Naive thymus-derived CD4-positive, alpha-beta T cell (primary cell): ENCODE results near the gene IL10RB. TPM values are rescaled to one million over a fixed set of nuclear protein-coding genes. Genes with fewer than 3 reads are reported as not detected.

ENCODE experiments used
- ATAC-seq: fragments of 150-1000 bp; cut with Tn5 transposase; 2 replicates; pipeline ENCODE4 v1.10.0; 2021; ENCODE audit warnings: mild to moderate bottlenecking, moderate library complexity
- CTCF ChIA-PET: fragments of 350-600 bp; sonication (Branson Sonifier 250); formaldehyde crosslinking; loops from one replicate; lab custom pipeline; 2021; ENCODE audit warnings: antibody characterized with exemption; lab: Charles Lee
- POLR2A ChIA-PET: fragments of 350-600 bp; sonication (Branson Sonifier 250); formaldehyde crosslinking; loops from one replicate; lab custom pipeline; 2021; ENCODE audit warnings: antibody characterized with exemption, inconsistent platforms; lab: Charles Lee
- DNase-seq, 9 donors: peaks; one replicate each; pipeline versions ENCODE4 v3.0.0 to v3.0.0-alpha.2; 2020 to 2022; ENCODE audit warnings: mixed read lengths in 1 of 9
- H3K27ac ChIP-seq: one replicate; pipeline ENCODE4 v1.7.0; 2013; ENCODE audit warnings: mild to moderate bottlenecking, low read depth, low read length, moderate library complexity
- H3K27me3 ChIP-seq, 2 donors: one replicate each; pipeline ENCODE4 v1.7.0; 2013; ENCODE audit warnings: low read length in 2 of 2, mild to moderate bottlenecking in 2 of 2, moderate library complexity in 2 of 2; ENCODE audit not compliant: control insufficient read depth in 2 of 2, insufficient read depth in 2 of 2
- H3K36me3 ChIP-seq, 3 experiments: 1 replicate in 2 of 3; 2 replicates in 1 of 3; pipeline ENCODE4 v1.7.0; 2013; ENCODE audit warnings: low read length in 3 of 3, mild to moderate bottlenecking in 3 of 3, moderate library complexity in 1 of 3; ENCODE audit not compliant: insufficient read depth in 3 of 3, control insufficient read depth in 2 of 3
- H3K4me1 ChIP-seq, 2 donors: one replicate each; pipeline ENCODE4 v1.7.0; 2013; ENCODE audit warnings: low read length in 2 of 2, mild to moderate bottlenecking in 2 of 2, moderate library complexity in 1 of 2; ENCODE audit not compliant: control insufficient read depth in 2 of 2, insufficient read depth in 2 of 2
- H3K4me3 ChIP-seq: 2 replicates; pipeline ENCODE4 v1.7.0; 2013; ENCODE audit warnings: mild to moderate bottlenecking, low read length
- H3K9me3 ChIP-seq, 3 experiments: 1 replicate in 2 of 3; 2 replicates in 1 of 3; pipeline ENCODE4 v1.7.0; 2013; ENCODE audit warnings: low read length in 3 of 3; ENCODE audit not compliant: control insufficient read depth in 2 of 3
- H3K27ac Mint-ChIP-seq, 9 donors: one replicate each; pipeline ENCODE4 v1.8.0; 2020 to 2022; ENCODE audit warnings: mixed read lengths in 9 of 9, mild to moderate bottlenecking in 8 of 9, moderate library complexity in 5 of 9, inconsistent platforms in 2 of 9
- H3K27me3 Mint-ChIP-seq, 5 donors: one replicate each; pipeline ENCODE4 v1.8.0; 2021 to 2022; ENCODE audit warnings: mixed read lengths in 5 of 5, mild to moderate bottlenecking in 1 of 5
- H3K36me3 Mint-ChIP-seq, 5 donors: one replicate each; pipeline ENCODE4 v1.8.0; 2020 to 2022; ENCODE audit warnings: mixed read lengths in 5 of 5, mild to moderate bottlenecking in 3 of 5, inconsistent platforms in 1 of 5
- H3K4me1 Mint-ChIP-seq, 7 donors: one replicate each; pipeline ENCODE4 v1.8.0; 2020 to 2022; ENCODE audit warnings: mixed read lengths in 7 of 7, mild to moderate bottlenecking in 3 of 7, inconsistent platforms in 1 of 7
- H3K4me3 Mint-ChIP-seq, 10 donors: one replicate each; pipeline ENCODE4 v1.8.0; 2020 to 2022; ENCODE audit warnings: mild to moderate bottlenecking in 10 of 10, mixed read lengths in 10 of 10, moderate library complexity in 6 of 10, inconsistent platforms in 2 of 10
- H3K9me3 Mint-ChIP-seq, 11 donors: one replicate each; pipeline ENCODE4 v1.8.0; 2020 to 2022; ENCODE audit warnings: mixed read lengths in 11 of 11, mild to moderate bottlenecking in 4 of 11, inconsistent platforms in 1 of 11, moderate library complexity in 1 of 11
- intact Hi-C, 2 donors: fragments of 100-400 bp; cut with micrococcal nuclease; formaldehyde crosslinking; loops; one replicate each; pipeline ENCODE4 v1.15.1; 2023
- polyA plus RNA-seq, 2 donors: library from polyadenylated mRNA; unstranded; fragments of 300-500 nt; fragmentation: Illumina TruSeq; gene quantifications; one replicate each; pipeline ENCODE4 v1.2.3, GENCODE V29; 2021
- total RNA-seq, 6 experiments: library from RNA in 5 of 6; stranded (reverse) in 5 of 6; gene quantifications; 1 replicate in 5 of 6; 2 replicates in 1 of 6; pipeline ENCODE4 v1.2.3 and lab custom pipeline; 2021 to 2026

IL10RB gene
- total and polyA plus RNA-seq, 7 experiments from 2014 or later: 17.6 to 51.4 (median 33.3) TPM

- H3K9me3 ChIP-seq: peaks cover 0 to 4% (median 0%) of the 10 kb centered on the region in 3 experiments
- CTCF ChIA-PET: interaction anchor here (0.9 to 1.4 kb wide), 5 partner anchors 14 to 41 kb away, joined by 3 to 5 read pairs (median 4); no protein-coding TSS in a partner anchor
- H3K4me1 ChIP-seq: peaks cover 15 to 38% of the 10 kb centered on the region in 2 donors
- H3K27ac ChIP-seq: peak overlapping the region; percentile 37
- H3K4me1 Mint-ChIP-seq: peaks cover 7 to 73% (median 49%) of the 10 kb centered on the region in 7 donors
- ATAC-seq: peak; percentile 38
- H3K4me3 ChIP-seq: no peak overlapping the region
- no peaks in the 10 kb centered on the region for H3K27me3 Mint-ChIP-seq
- peak overlapping the region in 8 of 9 donors; percentile 14 to 83 (median 60) for H3K27ac Mint-ChIP-seq
- intact Hi-C loops: no loop called here
- DNase-seq: peak in 2 of 9 donors; percentile 18 to 20
- peak overlapping the region in 9 of 10 donors; percentile 22 to 68 (median 52) for H3K4me3 Mint-ChIP-seq
- peaks cover 7 to 48% (median 26%) of the 10 kb centered on the region in 5 donors for H3K36me3 Mint-ChIP-seq
- H3K27me3 ChIP-seq: no peaks in the 10 kb centered on the region
- H3K36me3 ChIP-seq: peaks cover 0 to 24% (median 0%) of the 10 kb centered on the region in 3 experiments
- POLR2A ChIA-PET: interaction anchor here (1.3 to 5.8 kb wide), 4 partner anchors 9 to 32 kb away, joined by 3 to 35 read pairs (median 6); no protein-coding TSS in a partner anchor
- H3K9me3 Mint-ChIP-seq: peaks cover 0 to 15% (median 7%) of the 10 kb centered on the region in 11 donors
Measured at GRCh38 chr21:33332143-33332542, 66.0 kb downstream of the IL10RB start.

- H3K27me3 ChIP-seq: no peaks in the 10 kb centered on the region
- Mint-ChIP-seq H3K27me3 (no peaks in the 10 kb centered on the region), H3K4me3 (no peak overlapping the region), H3K27ac (peak overlapping the region in 3 of 9 donors; percentile 5 to 36 (median 34)), H3K9me3 (peaks cover 0 to 15% (median 7%) of the 10 kb centered on the region in 11 donors), H3K36me3 (peaks cover 7 to 52% (median 32%) of the 10 kb centered on the region in 5 donors), H3K4me1 (peaks cover 18 to 62% (median 32%) of the 10 kb centered on the region in 7 donors)
- peaks cover 3 to 28% of the 10 kb centered on the region in 2 donors for H3K4me1 ChIP-seq
- CTCF ChIA-PET: no interaction called here
- no peak for ATAC-seq
- intact Hi-C loops: no loop called here
- H3K4me3 ChIP-seq: no peak overlapping the region
- H3K36me3 ChIP-seq: peaks cover 0 to 27% (median 0%) of the 10 kb centered on the region in 3 experiments
- no peak overlapping the region for H3K27ac ChIP-seq
- peaks cover 0 to 4% (median 0%) of the 10 kb centered on the region in 3 experiments for H3K9me3 ChIP-seq
- DNase-seq: no peak
- POLR2A ChIA-PET: interaction anchor here (1.1 to 2.1 kb wide), 2 partner anchors 9 to 28 kb away, joined by 5 to 8 read pairs; partner anchors contain the start of gene IFNAR1
Measured at GRCh38 chr21:33334191-33334590, 68.0 kb downstream of the IL10RB start.

GRCh38 chr21:33334824-33335223 is 68.7 kb downstream of the IL10RB start:
- Mint-ChIP-seq H3K27ac (no peak overlapping the region), H3K4me3 (no peak overlapping the region), H3K36me3 (peaks cover 7 to 53% (median 33%) of the 10 kb centered on the region in 5 donors), H3K9me3 (peaks cover 0 to 15% (median 7%) of the 10 kb centered on the region in 11 donors), H3K27me3 (no peaks in the 10 kb centered on the region), H3K4me1 (peaks cover 21 to 59% (median 32%) of the 10 kb centered on the region in 7 donors)
- CTCF ChIA-PET: interaction anchor here (0.7 kb wide), 1 partner anchor 149 kb away, joined by 3 read pairs; no protein-coding TSS in a partner anchor
- Histone ChIP-seq H3K4me1 (peaks cover 3 to 25% of the 10 kb centered on the region in 2 donors), H3K36me3 (peaks cover 0 to 27% (median 0%) of the 10 kb centered on the region in 3 experiments), H3K27me3 (no peaks in the 10 kb centered on the region), H3K9me3 (peaks cover 0 to 4% (median 0%) of the 10 kb centered on the region in 3 experiments), H3K4me3 (no peak overlapping the region), H3K27ac (no peak overlapping the region)
- ATAC-seq: no peak
- POLR2A ChIA-PET: interaction anchor here (2.1 kb wide), 1 partner anchor 27 kb away, joined by 8 read pairs; no protein-coding TSS in a partner anchor
- no peak for DNase-seq
- intact Hi-C loops: no loop called here

GRCh38 chr21:33339135-33339534 is 73.0 kb downstream of the IL10RB start:
- no peaks in the 10 kb centered on the region for H3K4me1 ChIP-seq
- ChIA-PET POLR2A (interaction anchor here (0.6 to 1.5 kb wide), 3 partner anchors 23 to 111 kb away, joined by 3 to 4 read pairs (median 4); no protein-coding TSS in a partner anchor), CTCF (interaction anchor here (0.6 kb wide), 1 partner anchor 10 kb away, joined by 6 read pairs; no protein-coding TSS in a partner anchor)
- H3K36me3 Mint-ChIP-seq: peaks cover 0 to 36% (median 22%) of the 10 kb centered on the region in 5 donors
- ATAC-seq: no peak
- peaks cover 4 to 32% (median 24%) of the 10 kb centered on the region in 7 donors for H3K4me1 Mint-ChIP-seq
- DNase-seq: no peak
- H3K4me3 Mint-ChIP-seq: no peak overlapping the region
- no peaks in the 10 kb centered on the region for H3K9me3 ChIP-seq
- no peaks in the 10 kb centered on the region for H3K27me3 ChIP-seq
- H3K36me3 ChIP-seq: peaks cover 7 to 46% (median 8%) of the 10 kb centered on the region in 3 experiments
- H3K9me3 Mint-ChIP-seq: no peaks in the 10 kb centered on the region
- H3K27me3 Mint-ChIP-seq: no peaks in the 10 kb centered on the region
- H3K27ac Mint-ChIP-seq: peak overlapping the region in 3 of 9 donors; percentile 19 to 63 (median 20)
- H3K4me3 ChIP-seq: no peak overlapping the region
- no peak overlapping the region for H3K27ac ChIP-seq
- intact Hi-C loops: no loop called here

GRCh38 chr21:33339918-33340317 is 73.8 kb downstream of the IL10RB start:
- ATAC-seq (no peak), DNase-seq (no peak)
- POLR2A ChIA-PET: interaction anchor here (1.0 to 1.5 kb wide), 4 partner anchors 8 to 46 kb away, joined by 3 to 5 read pairs (median 4); no protein-coding TSS in a partner anchor
- Mint-ChIP-seq H3K36me3 (peaks cover 0 to 30% (median 21%) of the 10 kb centered on the region in 5 donors), H3K27ac (peak overlapping the region in 8 of 9 donors; percentile 20 to 80 (median 54)), H3K4me3 (peak overlapping the region in 1 of 10 donors; percentile 37), H3K9me3 (no peaks in the 10 kb centered on the region), H3K27me3 (no peaks in the 10 kb centered on the region), H3K4me1 (peaks cover 4 to 29% (median 22%) of the 10 kb centered on the region in 7 donors)
- no peaks in the 10 kb centered on the region for H3K4me1 ChIP-seq
- no peak overlapping the region for H3K27ac ChIP-seq
- no peaks in the 10 kb centered on the region for H3K9me3 ChIP-seq
- no peak overlapping the region for H3K4me3 ChIP-seq
- CTCF ChIA-PET: interaction anchor here (0.6 to 1.1 kb wide), 3 partner anchors 45 to 136 kb away, joined by 3 read pairs; no protein-coding TSS in a partner anchor
- no peaks in the 10 kb centered on the region for H3K27me3 ChIP-seq
- intact Hi-C loops: no loop called here
- peaks cover 8 to 46% (median 8%) of the 10 kb centered on the region in 3 experiments for H3K36me3 ChIP-seq

- no peaks in the 10 kb centered on the region for H3K27me3 Mint-ChIP-seq
- ChIA-PET POLR2A (interaction anchor here (0.7 to 1.7 kb wide), 3 partner anchors 11 to 46 kb away, joined by 3 to 13 read pairs (median 5); no protein-coding TSS in a partner anchor), CTCF (interaction anchor here (0.7 to 1.7 kb wide), 3 partner anchors 14 to 99 kb away, joined by 3 to 4 read pairs (median 4); no protein-coding TSS in a partner anchor)
- no peak overlapping the region for H3K4me3 Mint-ChIP-seq
- H3K36me3 ChIP-seq: peaks cover 12 to 55% (median 13%) of the 10 kb centered on the region in 3 experiments
- H3K4me1 Mint-ChIP-seq: peaks cover 7 to 45% (median 25%) of the 10 kb centered on the region in 7 donors
- peaks cover 14 to 47% (median 30%) of the 10 kb centered on the region in 5 donors for H3K36me3 Mint-ChIP-seq
- H3K4me3 ChIP-seq: no peak overlapping the region
- H3K27ac Mint-ChIP-seq: peak overlapping the region in 6 of 9 donors; percentile 7 to 67 (median 34)
- intact Hi-C loops: no loop called here
- no peak overlapping the region for H3K27ac ChIP-seq
- H3K4me1 ChIP-seq: peaks cover 0 to 14% of the 10 kb centered on the region in 2 donors
- H3K9me3 Mint-ChIP-seq: no peaks in the 10 kb centered on the region
- H3K9me3 ChIP-seq: no peaks in the 10 kb centered on the region
- no peak for DNase-seq
- no peaks in the 10 kb centered on the region for H3K27me3 ChIP-seq
- no peak for ATAC-seq
Measured at GRCh38 chr21:33345751-33346238, 79.6 kb downstream of the IL10RB start.
